Activated CD4-positive, alpha-beta T cell treated with anti-CD3 and anti-CD28 coated beads, Interleukin-2, amount 50 U/mL, for 16 hours (primary cell): ENCODE measurements around the gene COPS6.

ENCODE experiments used
- DNase-seq: peaks from one replicate; pipeline ENCODE4 v3.0.0-alpha.2; 2020

COPS6 gene

GRCh38 chr7:100102950-100103840, 14.4 kb downstream of the COPS6 start:
- no peak for DNase-seq

GRCh38 chr7:100105534-100105933, 16.8 kb downstream of the COPS6 start:
- no peak for DNase-seq

GRCh38 chr7:100106633-100107032, 17.9 kb downstream of the COPS6 start:
- no peak for DNase-seq

GRCh38 chr7:100107125-100107737, 18.5 kb downstream of the COPS6 start:
- no peak for DNase-seq

- DNase-seq, result no peak
Observed at GRCh38 chr7:100107890-100108289, 19.1 kb downstream of the COPS6 start.

GRCh38 chr7:100109521-100110163, 20.9 kb downstream of the COPS6 start:
- DNase-seq, result no peak

GRCh38 chr7:100111156-100111555, 22.4 kb downstream of the COPS6 start:
- no peak for DNase-seq

GRCh38 chr7:100111914-100112313, 23.1 kb downstream of the COPS6 start:
- no peak for DNase-seq

- DNase-seq, result no peak
Observed at GRCh38 chr7:100115026-100115425, 26.3 kb downstream of the COPS6 start.

GRCh38 chr7:100118388-100119071, 29.8 kb downstream of the COPS6 start:
- DNase-seq, result no peak

GRCh38 chr7:100119072-100119969, 30.6 kb downstream of the COPS6 start, which contains the start of the genes CNPY4 and TAF6:
Gene CNPY4, plus strand, starts transcription at chr7:100119634. Its CDS starts 111 bp downstream, at chr7:100119745.
Gene TAF6, minus strand, starts transcription at chr7:100119358. Its CDS starts 5,149 bp downstream, at chr7:100114209.
- peak; percentile 95 for DNase-seq

GRCh38 chr7:100119970-100120732, 31.4 kb downstream of the COPS6 start:
- DNase-seq, result peak; percentile 79

- DNase-seq, result no peak
Observed at GRCh38 chr7:100120733-100121036, 31.9 kb downstream of the COPS6 start.

GRCh38 chr7:100122067-100122466, 33.3 kb downstream of the COPS6 start:
- no peak for DNase-seq

- no peak for DNase-seq
Observed at GRCh38 chr7:100122568-100122967, 33.8 kb downstream of the COPS6 start.

GRCh38 chr7:100124301-100125230, 35.8 kb downstream of the COPS6 start:
- no peak for DNase-seq

- no peak for DNase-seq
Observed at GRCh38 chr7:100126239-100126930, 37.6 kb downstream of the COPS6 start.

GRCh38 chr7:100126931-100127865, 38.4 kb downstream of the COPS6 start, which contains the start of gene MBLAC1:
Gene MBLAC1, plus strand, starts transcription at chr7:100126967. Its CDS starts 429 bp downstream, at chr7:100127396.
- DNase-seq, result peak; percentile 92
